ENCODE measurements around the gene MIER1.

GRCh38 chr1:66919828-66920227, 5.0 kb upstream of the MIER1 start:
- TF ChIP-seq CTCF (conservative IDR thresholded peaks at IDR 0.05; ENCODE audit: low read length) (no peak), EZH2phosphoT487 (IDR thresholded peaks at IDR 0.05; ENCODE audit: borderline replicate concordance) (no peak)
